ENCODE results near the gene PIK3R2.
"Not testable (repeated sequence)": the region's sequence is repeated elsewhere in the genome, so short reads cannot be mapped to it uniquely, and the experiment has no call there.

PIK3R2 gene

GRCh38 chr19:18205200-18205892 is 52.4 kb downstream of the PIK3R2 start:
- DNase-seq, result peak; percentile 31

- DNase-seq, result no peak
Measured at GRCh38 chr19:18206018-18206417, 53.1 kb downstream of the PIK3R2 start.

DNA sequence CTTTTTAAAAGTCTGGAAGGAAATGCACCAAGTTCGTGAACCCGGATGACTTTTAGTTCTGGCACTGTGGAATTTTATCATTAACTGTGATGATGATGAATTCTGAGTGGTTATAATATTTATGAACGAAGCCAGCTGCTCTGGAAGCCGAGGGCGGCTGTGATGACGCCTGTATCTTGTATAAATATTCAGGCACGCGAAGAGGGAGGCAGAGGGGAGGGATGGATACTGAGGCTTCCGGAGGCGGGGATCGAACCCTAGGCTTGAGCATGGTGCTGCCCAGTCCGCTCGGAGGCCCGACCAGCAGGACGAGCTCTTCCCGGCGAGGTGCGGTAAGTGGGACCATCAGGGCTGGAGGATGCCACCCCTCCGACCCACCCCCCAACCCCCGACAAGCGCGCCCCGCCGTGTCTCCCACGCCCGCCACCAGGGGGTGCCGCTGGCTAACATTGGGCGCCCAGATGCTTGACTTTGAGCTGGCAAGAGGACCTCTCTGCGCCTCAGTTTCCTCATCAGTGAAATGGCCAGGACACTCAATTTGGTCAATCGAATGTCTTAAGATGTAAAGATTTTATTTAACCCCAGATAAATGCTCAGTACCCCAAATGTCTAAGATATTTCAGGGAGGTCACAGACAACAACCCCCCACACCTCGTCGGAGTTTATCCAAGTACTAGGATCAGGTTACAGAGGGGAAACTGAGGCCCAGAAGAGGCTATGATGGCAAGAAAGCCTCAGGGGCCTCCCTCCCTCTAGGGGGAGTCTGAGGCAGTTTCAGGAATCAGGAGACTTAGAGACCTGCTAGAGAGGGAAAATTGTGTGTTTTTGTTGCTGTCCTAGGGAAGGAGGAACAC is 55.4 kb downstream of the PIK3R2 start:
- DNase-seq, result peak; percentile 36

GRCh38 chr19:18209912-18210311 is 56.9 kb downstream of the PIK3R2 start:
- DNase-seq, result not testable (repeated sequence)

DNA sequence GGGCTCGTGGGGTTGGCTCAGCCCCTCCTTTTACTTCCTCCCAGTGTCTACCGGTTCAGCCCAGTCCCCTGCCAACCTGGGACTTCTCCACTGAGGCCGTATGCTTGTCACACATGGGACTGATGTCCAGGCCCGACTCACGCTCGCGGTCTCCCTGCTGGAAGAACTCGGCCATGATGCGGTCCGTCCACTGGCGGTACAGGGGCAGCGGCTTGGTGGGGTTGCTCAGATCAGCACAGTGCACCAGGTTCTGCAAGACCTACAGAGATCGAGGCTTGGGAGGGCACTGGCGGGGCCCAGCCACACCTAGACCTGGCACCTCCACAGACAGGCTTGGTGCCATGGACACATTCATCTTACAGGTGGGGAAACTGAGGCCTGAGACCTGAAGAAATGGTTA is 58.7 kb downstream of the PIK3R2 start:
- DNase-seq, result no peak

DNA sequence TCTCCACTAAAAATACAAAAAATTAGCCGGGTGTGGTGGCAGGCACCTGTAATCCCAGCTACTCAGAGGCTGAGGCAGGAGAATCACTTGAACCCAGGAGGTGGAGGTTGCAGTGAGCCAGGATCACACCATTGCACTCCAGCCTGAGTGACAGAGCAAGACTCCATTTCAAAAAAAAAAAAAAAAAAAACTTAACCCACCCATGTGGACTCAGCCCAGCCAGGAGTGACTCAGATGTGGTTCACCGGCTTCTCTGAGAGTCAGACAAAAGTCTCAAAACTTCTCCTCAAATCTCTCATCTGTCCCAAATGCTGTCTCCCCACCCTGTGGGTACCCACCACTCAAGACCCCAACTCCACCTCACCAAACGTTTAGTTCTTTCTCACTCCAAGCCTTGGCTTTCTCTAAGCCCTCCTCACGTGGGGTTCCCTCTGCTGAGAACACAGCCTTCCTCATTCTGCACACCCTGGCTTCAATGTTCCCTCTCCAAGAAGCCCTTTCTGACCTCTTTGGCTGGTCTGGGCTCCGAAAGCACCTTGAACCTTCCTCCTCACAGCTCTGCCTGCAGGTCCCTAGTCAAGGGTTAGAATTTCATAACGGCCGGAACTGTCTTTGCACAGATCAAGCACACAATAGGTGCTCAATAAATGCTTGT is 61.9 kb downstream of the PIK3R2 start:
- no peak for DNase-seq

GRCh38 chr19:18216789-18217188 is 63.8 kb downstream of the PIK3R2 start:
- no peak for DNase-seq

DNA sequence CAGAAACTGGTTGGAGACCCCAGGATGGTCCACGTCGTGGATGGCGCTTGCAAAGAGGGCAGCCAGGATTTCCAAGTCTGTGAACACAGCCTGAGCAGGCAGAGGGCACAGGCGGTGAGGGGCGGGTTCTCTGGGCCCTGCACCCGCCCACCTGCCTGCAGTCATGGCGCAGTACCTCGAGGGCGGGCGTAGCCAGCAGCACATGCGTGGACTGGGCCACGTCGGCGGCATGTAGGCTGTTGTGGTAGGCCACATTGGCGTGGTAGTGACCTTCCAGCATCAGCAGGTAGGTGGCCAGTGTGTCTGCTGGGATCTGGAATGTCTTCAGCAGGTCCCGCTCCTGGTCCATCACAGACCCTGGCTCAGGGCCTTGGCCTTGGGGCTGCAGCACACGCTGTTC is 65.2 kb downstream of the PIK3R2 start:
- DNase-seq, result no peak

- DNase-seq, result no peak
Measured at GRCh38 chr19:18218600-18218999, 65.6 kb downstream of the PIK3R2 start.

All from effector CD8-positive, alpha-beta T cell (primary cell).